Activated effector memory CD4-positive, alpha-beta T cell treated with anti-CD3 and anti-CD28 coated beads, Interleukin-2, amount 50 U/mL, for 16 hours (primary cell): ENCODE results near the gene KLHL15.

ENCODE experiments used
- DNase-seq: peaks from one replicate; pipeline ENCODE4 v3.0.0-alpha.2; 2020

KLHL15 gene

GRCh38 chrX:23944234-23944633, 82.8 kb downstream of the KLHL15 start:
- DNase-seq, result no peak

- DNase-seq, result no peak
Measured at GRCh38 chrX:23939203-23939602, 87.8 kb downstream of the KLHL15 start.

GRCh38 chrX:23938690-23939089, 88.3 kb downstream of the KLHL15 start:
- no peak for DNase-seq

- no peak for DNase-seq
Measured at GRCh38 chrX:23937100-23937499, 89.9 kb downstream of the KLHL15 start.

- DNase-seq, result no peak
Measured at GRCh38 chrX:23936180-23936579, 90.8 kb downstream of the KLHL15 start.

GRCh38 chrX:23935106-23935505, 91.9 kb downstream of the KLHL15 start:
- no peak for DNase-seq
